Uterus (tissue), 2 donors: ENCODE measurements around the gene ARFIP1.

Experiments
- POLR2A ChIP-seq, 2 donors: fragments of 450-650 bp; IDR thresholded peaks; one replicate each; pipeline ENCODE4 v1.6.1; 2016; ENCODE audit warnings: antibody characterized with exemption in 2 of 2, mild to moderate bottlenecking in 1 of 2, moderate library complexity in 1 of 2
- TF ChIP-seq, protein P1 (sequence below), 4 experiments: fragments of 200-600 bp in 2 of 4; fragments of 450-650 bp in 2 of 4; sonication (generic) in 2 of 4; IDR thresholded peaks; one replicate each; pipeline ENCODE4 v1.5.1; 2016 to 2019; ENCODE audit warnings: antibody characterized with exemption in 4 of 4, mild to moderate bottlenecking in 2 of 4, moderate library complexity in 1 of 4

DNA sequence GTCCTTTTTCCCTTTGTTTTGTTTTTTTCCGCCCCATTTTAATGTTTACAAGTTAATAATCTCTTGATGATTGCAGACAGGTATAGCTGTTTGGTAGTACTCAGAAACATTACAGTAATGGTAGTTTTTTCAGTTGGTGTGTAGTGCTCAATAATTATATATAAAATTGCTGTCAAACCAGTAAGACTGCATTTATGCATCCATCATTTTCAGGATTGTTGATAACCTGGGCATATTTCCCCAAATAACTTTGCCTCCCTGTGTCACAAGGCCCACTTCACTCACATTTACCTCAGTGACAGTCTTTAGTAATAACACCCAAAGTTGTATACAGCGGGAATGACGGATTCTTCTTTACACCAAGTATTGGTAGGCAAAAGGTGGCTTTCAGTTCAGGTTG lies 16.1 kb downstream of the ARFIP1 start:
- TF ChIP-seq, protein P1, sequence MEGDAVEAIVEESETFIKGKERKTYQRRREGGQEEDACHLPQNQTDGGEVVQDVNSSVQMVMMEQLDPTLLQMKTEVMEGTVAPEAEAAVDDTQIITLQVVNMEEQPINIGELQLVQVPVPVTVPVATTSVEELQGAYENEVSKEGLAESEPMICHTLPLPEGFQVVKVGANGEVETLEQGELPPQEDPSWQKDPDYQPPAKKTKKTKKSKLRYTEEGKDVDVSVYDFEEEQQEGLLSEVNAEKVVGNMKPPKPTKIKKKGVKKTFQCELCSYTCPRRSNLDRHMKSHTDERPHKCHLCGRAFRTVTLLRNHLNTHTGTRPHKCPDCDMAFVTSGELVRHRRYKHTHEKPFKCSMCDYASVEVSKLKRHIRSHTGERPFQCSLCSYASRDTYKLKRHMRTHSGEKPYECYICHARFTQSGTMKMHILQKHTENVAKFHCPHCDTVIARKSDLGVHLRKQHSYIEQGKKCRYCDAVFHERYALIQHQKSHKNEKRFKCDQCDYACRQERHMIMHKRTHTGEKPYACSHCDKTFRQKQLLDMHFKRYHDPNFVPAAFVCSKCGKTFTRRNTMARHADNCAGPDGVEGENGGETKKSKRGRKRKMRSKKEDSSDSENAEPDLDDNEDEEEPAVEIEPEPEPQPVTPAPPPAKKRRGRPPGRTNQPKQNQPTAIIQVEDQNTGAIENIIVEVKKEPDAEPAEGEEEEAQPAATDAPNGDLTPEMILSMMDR (IDR thresholded peaks at IDR 0.05) = no peak
- no peak for TF ChIP-seq POLR2A (IDR thresholded peaks at IDR 0.05)
